Measurements from ENCODE around the gene GTPBP10.
A peak's percentile ranks its signal among the peaks of the same experiment; 100 is the strongest.
"Not testable (repeated sequence)": the region's sequence is repeated elsewhere in the genome, so short reads cannot be mapped to it uniquely, and the experiment has no call there.

The GTPBP10 gene

DNA sequence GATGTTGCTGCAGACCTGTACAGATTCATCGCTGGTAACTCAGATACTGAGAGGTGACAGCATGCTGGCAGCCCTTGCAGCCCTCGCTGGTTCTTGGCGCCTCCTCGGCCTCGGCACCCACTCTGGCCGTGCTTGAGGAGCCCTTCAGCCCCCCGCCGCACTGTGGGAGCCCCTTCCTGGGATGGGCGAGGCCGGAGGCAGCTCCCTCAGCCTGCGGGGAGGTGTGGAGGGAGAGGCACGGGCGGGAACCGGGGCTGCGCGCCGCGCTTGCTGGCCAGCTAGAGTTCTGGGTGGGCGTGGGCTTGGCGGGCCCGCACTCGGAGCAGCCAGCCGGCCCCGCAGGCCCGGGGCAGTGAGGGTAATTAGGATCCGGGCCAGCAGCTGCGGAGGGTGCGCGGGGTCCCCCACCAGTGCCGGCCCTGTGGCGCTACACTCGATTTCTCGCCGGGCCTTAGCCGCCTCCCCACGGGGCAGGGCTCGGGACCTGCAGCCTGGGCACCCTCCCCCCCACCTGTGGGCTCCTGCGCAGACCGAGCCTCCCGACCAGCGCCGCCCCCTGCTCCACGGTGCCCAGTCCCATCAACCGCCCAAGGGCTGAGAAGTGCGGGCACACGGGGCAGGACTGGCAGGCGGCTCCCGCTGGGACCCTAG lies 12.2 kb upstream of the GTPBP10 start:
- DNase-seq (ENCODE audit: low spot score), result no peak

GRCh38 chr7:90334926-90335325 lies 11.6 kb upstream of the GTPBP10 start:
- CTCF ChIA-PET; POLR2A ChIA-PET (ENCODE audit: low non-redundant PET); H3K27ac ChIP-seq; DNase-seq (ENCODE audit: low spot score): not testable (repeated sequence)

More for the DNA sequence above, 12.2 kb upstream of the GTPBP10 start:
- TF ChIP-seq, protein P1, sequence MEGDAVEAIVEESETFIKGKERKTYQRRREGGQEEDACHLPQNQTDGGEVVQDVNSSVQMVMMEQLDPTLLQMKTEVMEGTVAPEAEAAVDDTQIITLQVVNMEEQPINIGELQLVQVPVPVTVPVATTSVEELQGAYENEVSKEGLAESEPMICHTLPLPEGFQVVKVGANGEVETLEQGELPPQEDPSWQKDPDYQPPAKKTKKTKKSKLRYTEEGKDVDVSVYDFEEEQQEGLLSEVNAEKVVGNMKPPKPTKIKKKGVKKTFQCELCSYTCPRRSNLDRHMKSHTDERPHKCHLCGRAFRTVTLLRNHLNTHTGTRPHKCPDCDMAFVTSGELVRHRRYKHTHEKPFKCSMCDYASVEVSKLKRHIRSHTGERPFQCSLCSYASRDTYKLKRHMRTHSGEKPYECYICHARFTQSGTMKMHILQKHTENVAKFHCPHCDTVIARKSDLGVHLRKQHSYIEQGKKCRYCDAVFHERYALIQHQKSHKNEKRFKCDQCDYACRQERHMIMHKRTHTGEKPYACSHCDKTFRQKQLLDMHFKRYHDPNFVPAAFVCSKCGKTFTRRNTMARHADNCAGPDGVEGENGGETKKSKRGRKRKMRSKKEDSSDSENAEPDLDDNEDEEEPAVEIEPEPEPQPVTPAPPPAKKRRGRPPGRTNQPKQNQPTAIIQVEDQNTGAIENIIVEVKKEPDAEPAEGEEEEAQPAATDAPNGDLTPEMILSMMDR (conservative IDR thresholded peaks at IDR 0.05; ENCODE audit: low read depth), result no peak
- H3K27ac ChIP-seq, result no peak overlapping the region
- POLR2A ChIA-PET (ENCODE audit: low non-redundant PET), result no interaction called here
- CTCF ChIA-PET, result interaction anchor here (0.6 kb wide), 1 partner anchor 111 kb away, joined by 3 read pairs; no protein-coding TSS in a partner anchor

- TF ChIP-seq, protein P1 (conservative IDR thresholded peaks at IDR 0.05; ENCODE audit: low read depth), result no peak
- ChIA-PET CTCF (interaction anchor here (0.7 kb wide), 1 partner anchor 80 kb away, joined by 3 read pairs; no protein-coding TSS in a partner anchor), POLR2A (ENCODE audit: low non-redundant PET) (no interaction called here)
- DNase-seq (ENCODE audit: low spot score), result no peak
- H3K27ac ChIP-seq, result no peak overlapping the region
Observed at GRCh38 chr7:90337106-90337505, 9.4 kb upstream of the GTPBP10 start.

GRCh38 chr7:90345016-90345415 lies 1.5 kb upstream of the GTPBP10 start:
- ChIA-PET CTCF (no interaction called here), POLR2A (ENCODE audit: low non-redundant PET) (no interaction called here)
- no peak for DNase-seq (ENCODE audit: low spot score)
- no peak overlapping the region for H3K27ac ChIP-seq
- TF ChIP-seq, protein P1 (conservative IDR thresholded peaks at IDR 0.05; ENCODE audit: low read depth), result no peak

DNA sequence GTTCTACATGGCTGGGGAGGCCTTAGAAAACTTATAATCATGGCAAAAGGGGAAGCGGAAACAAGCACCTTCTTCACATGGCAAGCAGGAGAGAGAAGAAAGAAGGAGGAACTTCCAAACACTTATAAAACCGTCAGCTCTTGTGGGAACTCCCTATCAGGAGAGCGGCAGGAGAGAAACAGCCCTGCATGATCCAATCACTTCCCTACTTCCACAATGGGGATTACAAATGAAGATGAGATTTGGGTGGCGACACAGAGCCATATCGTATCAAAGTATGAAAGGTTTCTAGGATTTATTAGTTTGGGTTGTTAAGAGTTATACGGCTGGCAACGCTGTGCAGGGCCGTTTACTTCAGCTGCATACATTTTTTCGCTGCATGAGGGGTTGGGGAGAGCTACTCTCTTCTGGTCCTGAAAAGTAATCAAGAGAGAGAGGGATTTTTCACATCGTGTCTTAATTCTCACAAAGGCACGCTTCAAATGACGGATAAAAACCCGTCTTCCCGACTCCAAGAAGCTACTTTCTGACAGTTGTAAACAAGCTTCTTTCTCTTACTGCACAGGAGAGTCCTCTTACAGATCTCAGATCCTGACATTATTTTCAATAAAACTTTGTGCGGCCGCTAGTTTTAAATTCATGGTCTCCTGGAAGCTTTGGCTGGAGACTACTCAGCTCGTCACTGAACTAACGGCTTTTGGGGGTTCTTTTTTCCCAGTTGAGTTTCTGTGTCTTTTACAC lies 751 bp upstream of the GTPBP10 start:
- peak; percentile 8 for DNase-seq (ENCODE audit: low spot score)
- CTCF ChIA-PET, result interaction anchor here (0.6 to 0.9 kb wide), 2 partner anchors 48 to 143 kb away, joined by 3 to 4 read pairs; no protein-coding TSS in a partner anchor
- TF ChIP-seq, protein P1 (conservative IDR thresholded peaks at IDR 0.05; ENCODE audit: low read depth), result no peak
- H3K27ac ChIP-seq, result no peak overlapping the region; the same call in 1 of the 2 replicates
- POLR2A ChIA-PET (ENCODE audit: low non-redundant PET), result interaction anchor here (0.9 kb wide), 1 partner anchor 58 kb away, joined by 3 read pairs; no protein-coding TSS in a partner anchor

GRCh38 chr7:90347759-90348158 lies 1.2 kb downstream of the GTPBP10 start:
- DNase-seq (ENCODE audit: low spot score), result no peak

More at GRCh38 chr7:90347759-90348158, 1.2 kb downstream of the GTPBP10 start:
- ChIA-PET POLR2A (ENCODE audit: low non-redundant PET) (no interaction called here), CTCF (no interaction called here)
- TF ChIP-seq, protein P1 (conservative IDR thresholded peaks at IDR 0.05; ENCODE audit: low read depth), result no peak
- H3K27ac ChIP-seq, result no peak overlapping the region

All from RWPE1 (cell line).